ENCODE measurements around the gene NLRC4. TPM values are rescaled to one million over a fixed set of nuclear protein-coding genes. Genes with fewer than 3 reads are reported as not detected.

NLRC4 gene
- polyA plus RNA-seq, 1 donor (not counting 4 experiments of a cell fraction or from before 2014, with no cell fraction given) = not detected

DNA sequence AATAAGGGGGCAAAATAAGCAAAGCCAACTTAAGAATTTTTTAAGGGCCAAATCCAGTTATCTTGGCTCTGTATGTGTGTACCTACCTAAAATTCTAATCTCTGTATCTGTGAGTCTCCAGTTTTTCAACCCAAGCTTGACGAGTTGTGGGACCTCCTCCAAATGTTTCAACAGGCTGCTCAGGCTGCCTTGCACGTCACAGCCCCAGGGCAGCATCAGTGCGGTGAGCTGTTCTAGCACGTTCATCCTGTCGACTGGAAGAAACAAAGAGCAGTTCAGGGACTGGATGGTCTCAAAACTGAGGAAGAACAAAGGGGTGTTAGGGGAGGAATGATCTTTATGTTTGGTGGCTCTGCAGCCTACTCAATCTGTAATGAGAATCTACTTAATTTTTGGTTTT is 29.4 kb downstream of the NLRC4 start:
- DNase-seq (ENCODE audit: low read depth, low spot score) (peak; percentile 36), FAIRE-seq (peak; percentile 97)
- no peak for TF ChIP-seq EZH2 (IDR thresholded peaks at IDR 0.05; ENCODE audit: low read length)
- TF ChIP-seq, protein P1, sequence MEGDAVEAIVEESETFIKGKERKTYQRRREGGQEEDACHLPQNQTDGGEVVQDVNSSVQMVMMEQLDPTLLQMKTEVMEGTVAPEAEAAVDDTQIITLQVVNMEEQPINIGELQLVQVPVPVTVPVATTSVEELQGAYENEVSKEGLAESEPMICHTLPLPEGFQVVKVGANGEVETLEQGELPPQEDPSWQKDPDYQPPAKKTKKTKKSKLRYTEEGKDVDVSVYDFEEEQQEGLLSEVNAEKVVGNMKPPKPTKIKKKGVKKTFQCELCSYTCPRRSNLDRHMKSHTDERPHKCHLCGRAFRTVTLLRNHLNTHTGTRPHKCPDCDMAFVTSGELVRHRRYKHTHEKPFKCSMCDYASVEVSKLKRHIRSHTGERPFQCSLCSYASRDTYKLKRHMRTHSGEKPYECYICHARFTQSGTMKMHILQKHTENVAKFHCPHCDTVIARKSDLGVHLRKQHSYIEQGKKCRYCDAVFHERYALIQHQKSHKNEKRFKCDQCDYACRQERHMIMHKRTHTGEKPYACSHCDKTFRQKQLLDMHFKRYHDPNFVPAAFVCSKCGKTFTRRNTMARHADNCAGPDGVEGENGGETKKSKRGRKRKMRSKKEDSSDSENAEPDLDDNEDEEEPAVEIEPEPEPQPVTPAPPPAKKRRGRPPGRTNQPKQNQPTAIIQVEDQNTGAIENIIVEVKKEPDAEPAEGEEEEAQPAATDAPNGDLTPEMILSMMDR (optimal IDR thresholded peaks at IDR 0.05 in 1 of 3, IDR thresholded peaks at IDR 0.05 in 1 of 3, conservative IDR thresholded peaks at IDR 0.05 in 1 of 3; ENCODE audit: extremely low read depth in 1 of 3, insufficient read depth in 2 of 3, low read length in 3 of 3) = no peak
- dilution Hi-C loops (cut with MboI; ENCODE audit: extremely low pct_ligation_motif_present, low sequenced_read_pairs) = no loop called here
- no peaks in the 10 kb centered on the region for H3K9me3 ChIP-seq (ENCODE audit: control insufficient read depth, low read depth, low read length)
- peak overlapping the region; percentile 54 for H3K4me2 ChIP-seq (ENCODE audit: control insufficient read depth, extremely low read depth, insufficient read depth, low read depth, low read length)
- peak overlapping the region; percentile 52 for H3K27ac ChIP-seq (ENCODE audit: control insufficient read depth, insufficient read depth, low read length)
- no peaks in the 10 kb centered on the region for H3K79me2 ChIP-seq (ENCODE audit: control insufficient read depth, insufficient read depth, low read length)
- peaks cover 0 to 1% of the 10 kb centered on the region in 2 experiments for H3K36me3 ChIP-seq (ENCODE audit: control insufficient read depth in 2 of 2, extremely low read depth in 1 of 2, insufficient read depth in 2 of 2, low read length in 2 of 2)
- no peak overlapping the region for H3K9ac ChIP-seq (ENCODE audit: control insufficient read depth, extremely low read depth, insufficient read depth, low read length)
- H3K4me1 ChIP-seq (ENCODE audit: control insufficient read depth, extremely low read depth, insufficient read depth, low read length) = peaks cover 16% of the 10 kb centered on the region
- no peaks in the 10 kb centered on the region for H3K27me3 ChIP-seq (ENCODE audit: control insufficient read depth, extremely low read depth, insufficient read depth, low read length)
- H2AFZ ChIP-seq (ENCODE audit: control insufficient read depth, low read length) = peak overlapping the region; percentile 4
- no peaks in the 10 kb centered on the region for H4K20me1 ChIP-seq (ENCODE audit: control insufficient read depth, extremely low read depth, insufficient read depth, low read length)
- no peak overlapping the region for H3K4me3 ChIP-seq (ENCODE audit: control insufficient read depth in 2 of 3, extremely low read depth in 1 of 3, insufficient read depth in 2 of 3, low read depth in 1 of 3, low read length in 3 of 3)
- no peaks in the 10 kb centered on the region for H3K9me1 ChIP-seq (ENCODE audit: control insufficient read depth, extremely low read depth, insufficient read depth, low read length)

DNA sequence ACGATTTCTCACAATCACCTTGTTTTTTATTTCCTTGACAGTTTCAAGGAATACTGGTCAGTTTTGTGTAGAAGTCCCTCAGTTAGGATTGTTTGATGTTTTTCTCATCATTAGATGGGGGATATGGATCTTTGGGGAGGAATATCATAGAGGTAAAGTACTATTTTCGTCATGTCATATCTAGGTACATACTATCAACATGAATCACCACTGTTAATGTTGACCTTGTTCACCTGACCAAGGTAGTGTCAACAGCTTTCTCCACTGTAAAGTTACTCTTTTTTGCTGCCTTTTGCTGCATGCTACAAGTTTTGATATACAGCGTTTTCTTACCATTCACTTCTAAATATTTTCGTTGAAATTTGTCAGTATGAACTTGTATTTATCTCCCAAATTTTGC is 32.7 kb downstream of the NLRC4 start:
- Histone ChIP-seq H3K4me2 (ENCODE audit: control insufficient read depth, extremely low read depth, insufficient read depth, low read depth, low read length) (no peak overlapping the region), H2AFZ (ENCODE audit: control insufficient read depth, low read length) (no peak overlapping the region), H3K9ac (ENCODE audit: control insufficient read depth, extremely low read depth, insufficient read depth, low read length) (no peak overlapping the region), H3K4me1 (ENCODE audit: control insufficient read depth, extremely low read depth, insufficient read depth, low read length) (peaks cover 16% of the 10 kb centered on the region), H3K4me3 (ENCODE audit: control insufficient read depth in 2 of 3, extremely low read depth in 1 of 3, insufficient read depth in 2 of 3, low read depth in 1 of 3, low read length in 3 of 3) (no peak overlapping the region), H3K9me3 (ENCODE audit: control insufficient read depth, low read depth, low read length) (no peaks in the 10 kb centered on the region), H3K9me1 (ENCODE audit: control insufficient read depth, extremely low read depth, insufficient read depth, low read length) (no peaks in the 10 kb centered on the region), H4K20me1 (ENCODE audit: control insufficient read depth, extremely low read depth, insufficient read depth, low read length) (no peaks in the 10 kb centered on the region), H3K27me3 (ENCODE audit: control insufficient read depth, extremely low read depth, insufficient read depth, low read length) (no peaks in the 10 kb centered on the region), H3K79me2 (ENCODE audit: control insufficient read depth, insufficient read depth, low read length) (no peaks in the 10 kb centered on the region), H3K36me3 (ENCODE audit: control insufficient read depth in 2 of 2, extremely low read depth in 1 of 2, insufficient read depth in 2 of 2, low read length in 2 of 2) (no peaks in the 10 kb centered on the region), H3K27ac (ENCODE audit: control insufficient read depth, insufficient read depth, low read length) (no peak overlapping the region)
- dilution Hi-C loops (cut with MboI; ENCODE audit: extremely low pct_ligation_motif_present, low sequenced_read_pairs) = no loop called here
- FAIRE-seq (no peak), DNase-seq (ENCODE audit: low read depth, low spot score) (no peak)
- TF ChIP-seq EZH2 (IDR thresholded peaks at IDR 0.05; ENCODE audit: low read length) = no peak
- TF ChIP-seq, protein P1 (optimal IDR thresholded peaks at IDR 0.05 in 1 of 3, IDR thresholded peaks at IDR 0.05 in 1 of 3, conservative IDR thresholded peaks at IDR 0.05 in 1 of 3; ENCODE audit: extremely low read depth in 1 of 3, insufficient read depth in 2 of 3, low read length in 3 of 3) = no peak

Data from keratinocyte (primary cell).